Measurements from ENCODE around the gene TMEM214.

- TF ChIP-seq CTCF (IDR thresholded peaks at IDR 0.05) (no peak), POLR2A (IDR thresholded peaks at IDR 0.05; ENCODE audit: low read depth) (no peak)
Observed at GRCh38 chr2:27041752-27042151, 9.0 kb downstream of the TMEM214 start.

All from esophagus muscularis mucosa (tissue), 3 donors.